ENCODE data around the gene CUX1.

- no peak for TF ChIP-seq ZNF274 (IDR thresholded peaks at IDR 0.05; ENCODE audit: low read depth, low read length)
- no peak for TF ChIP-seq SUZ12 (IDR thresholded peaks at IDR 0.05; ENCODE audit: extremely low read depth, insufficient read depth, insufficient read length)
- no peak for TF ChIP-seq YY1 (IDR thresholded peaks at IDR 0.05; ENCODE audit: insufficient read depth, insufficient read length)
Observed at GRCh38 chr7:101820703-101821102, 3.3 kb downstream of the CUX1 start.

Measured in NT2/D1 (cell line).